HCT116 (cell line): ENCODE results near the gene TSHZ1.

Experiments
- EGR1 ChIP-seq: IDR thresholded peaks from 2 replicates; pipeline ENCODE4 v1.6.1; 2012; ENCODE audit warnings: low read depth
- EZH2 ChIP-seq: fragments of 200-600 bp; sonication (generic); IDR thresholded peaks from 2 replicates; pipeline ENCODE4 v1.6.1; 2017; ENCODE audit warnings: antibody characterized with exemption, mixed run types
- POLR2A ChIP-seq: IDR thresholded peaks from 2 replicates; pipeline ENCODE4 v1.7.0; 2011; ENCODE audit warnings: borderline replicate concordance; ENCODE audit not compliant: insufficient read depth, insufficient read length; ENCODE audit errors: extremely low read depth
- POLR2AphosphoS5 ChIP-seq: IDR thresholded peaks from 2 replicates; pipeline ENCODE4 v1.6.1; 2011; ENCODE audit warnings: mild to moderate bottlenecking, low read depth, low read length, moderate library complexity
- RAD21 ChIP-seq: IDR thresholded peaks from 2 replicates; pipeline ENCODE4 v1.6.1; 2012; ENCODE audit warnings: low read depth, mild to moderate bottlenecking
- ZFX ChIP-seq: fragments of 450-650 bp; IDR thresholded peaks from 2 replicates; pipeline ENCODE4 v1.6.1; 2017
- ZNF274 ChIP-seq: fragments of 200-500 bp; sonication (Bioruptor generic); IDR thresholded peaks from 2 replicates; pipeline ENCODE4 v1.6.1; 2014; ENCODE audit warnings: mild to moderate bottlenecking, low read depth, low read length, inconsistent platforms
- TF ChIP-seq, protein P1 (sequence below), 3 experiments: fragments of 200-600 bp in 1 of 3; sonication (generic) in 1 of 3; IDR thresholded peaks in 2 of 3; conservative IDR thresholded peaks in 1 of 3; 2 replicates each; pipeline ENCODE4 v1.5.1; 2012 to 2017; ENCODE audit warnings: low read depth in 2 of 3, low read length in 2 of 3, antibody characterized with exemption in 1 of 3, borderline replicate concordance in 1 of 3, control low read depth in 1 of 3, mild to moderate bottlenecking in 1 of 3, mixed read lengths in 1 of 3, mixed run types in 1 of 3, moderate library complexity in 1 of 3; ENCODE audit not compliant: insufficient read depth in 1 of 3
- TF ChIP-seq, protein P2 (sequence below): IDR thresholded peaks from 2 replicates; pipeline ENCODE4 v1.6.1; 2011; ENCODE audit warnings: mild to moderate bottlenecking, low read length, moderate library complexity; ENCODE audit not compliant: insufficient replicate concordance; ENCODE audit errors: extremely low read depth
- TF ChIP-seq, protein P3 (sequence below): IDR thresholded peaks from 2 replicates; pipeline ENCODE4 v1.6.1; 2012
- TF ChIP-seq, protein P4 (sequence below): IDR thresholded peaks from 2 replicates; pipeline ENCODE4 v1.6.1; 2012; ENCODE audit warnings: low read depth
- TF ChIP-seq, protein P5 (sequence below): IDR thresholded peaks from 2 replicates; pipeline ENCODE4 v1.6.1; 2012

DNA sequence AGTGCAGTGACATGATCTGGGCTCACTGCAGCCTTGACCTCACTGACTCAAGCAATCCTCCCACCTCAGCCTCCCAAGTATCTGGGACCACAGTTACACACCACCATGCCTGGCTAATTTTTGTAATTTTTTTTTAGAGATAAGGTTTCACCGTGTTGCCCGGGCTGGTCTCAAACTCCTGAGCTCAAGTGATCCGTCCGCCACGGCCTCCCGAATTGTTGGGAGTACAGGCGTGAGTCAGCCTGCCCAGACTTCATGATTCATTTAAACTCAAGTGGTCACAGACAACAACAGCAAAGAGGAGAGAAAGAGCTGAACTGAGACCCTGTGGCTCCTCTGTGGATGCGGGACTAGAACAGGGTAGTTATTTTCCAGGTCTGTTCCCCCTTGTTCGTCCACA is 83.0 kb downstream of the TSHZ1 start:
- TF ChIP-seq, protein P1, sequence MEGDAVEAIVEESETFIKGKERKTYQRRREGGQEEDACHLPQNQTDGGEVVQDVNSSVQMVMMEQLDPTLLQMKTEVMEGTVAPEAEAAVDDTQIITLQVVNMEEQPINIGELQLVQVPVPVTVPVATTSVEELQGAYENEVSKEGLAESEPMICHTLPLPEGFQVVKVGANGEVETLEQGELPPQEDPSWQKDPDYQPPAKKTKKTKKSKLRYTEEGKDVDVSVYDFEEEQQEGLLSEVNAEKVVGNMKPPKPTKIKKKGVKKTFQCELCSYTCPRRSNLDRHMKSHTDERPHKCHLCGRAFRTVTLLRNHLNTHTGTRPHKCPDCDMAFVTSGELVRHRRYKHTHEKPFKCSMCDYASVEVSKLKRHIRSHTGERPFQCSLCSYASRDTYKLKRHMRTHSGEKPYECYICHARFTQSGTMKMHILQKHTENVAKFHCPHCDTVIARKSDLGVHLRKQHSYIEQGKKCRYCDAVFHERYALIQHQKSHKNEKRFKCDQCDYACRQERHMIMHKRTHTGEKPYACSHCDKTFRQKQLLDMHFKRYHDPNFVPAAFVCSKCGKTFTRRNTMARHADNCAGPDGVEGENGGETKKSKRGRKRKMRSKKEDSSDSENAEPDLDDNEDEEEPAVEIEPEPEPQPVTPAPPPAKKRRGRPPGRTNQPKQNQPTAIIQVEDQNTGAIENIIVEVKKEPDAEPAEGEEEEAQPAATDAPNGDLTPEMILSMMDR (IDR thresholded peaks at IDR 0.05 in 2 of 3, conservative IDR thresholded peaks at IDR 0.05 in 1 of 3; ENCODE audit: borderline replicate concordance in 1 of 3, insufficient read depth in 1 of 3, low read depth in 2 of 3, low read length in 2 of 3), result no peak
- no peak for TF ChIP-seq EZH2
- no peak for TF ChIP-seq ZFX
- TF ChIP-seq, protein P2, sequence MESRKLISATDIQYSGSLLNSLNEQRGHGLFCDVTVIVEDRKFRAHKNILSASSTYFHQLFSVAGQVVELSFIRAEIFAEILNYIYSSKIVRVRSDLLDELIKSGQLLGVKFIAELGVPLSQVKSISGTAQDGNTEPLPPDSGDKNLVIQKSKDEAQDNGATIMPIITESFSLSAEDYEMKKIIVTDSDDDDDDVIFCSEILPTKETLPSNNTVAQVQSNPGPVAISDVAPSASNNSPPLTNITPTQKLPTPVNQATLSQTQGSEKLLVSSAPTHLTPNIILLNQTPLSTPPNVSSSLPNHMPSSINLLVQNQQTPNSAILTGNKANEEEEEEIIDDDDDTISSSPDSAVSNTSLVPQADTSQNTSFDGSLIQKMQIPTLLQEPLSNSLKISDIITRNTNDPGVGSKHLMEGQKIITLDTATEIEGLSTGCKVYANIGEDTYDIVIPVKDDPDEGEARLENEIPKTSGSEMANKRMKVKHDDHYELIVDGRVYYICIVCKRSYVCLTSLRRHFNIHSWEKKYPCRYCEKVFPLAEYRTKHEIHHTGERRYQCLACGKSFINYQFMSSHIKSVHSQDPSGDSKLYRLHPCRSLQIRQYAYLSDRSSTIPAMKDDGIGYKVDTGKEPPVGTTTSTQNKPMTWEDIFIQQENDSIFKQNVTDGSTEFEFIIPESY, result no peak
- no peak for TF ChIP-seq ZNF274
- no peak for TF ChIP-seq EGR1
- TF ChIP-seq POLR2AphosphoS5, result no peak
- no peak for TF ChIP-seq RAD21
- TF ChIP-seq, protein P3, sequence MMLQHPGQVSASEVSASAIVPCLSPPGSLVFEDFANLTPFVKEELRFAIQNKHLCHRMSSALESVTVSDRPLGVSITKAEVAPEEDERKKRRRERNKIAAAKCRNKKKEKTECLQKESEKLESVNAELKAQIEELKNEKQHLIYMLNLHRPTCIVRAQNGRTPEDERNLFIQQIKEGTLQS, result no peak
- TF ChIP-seq, protein P4, sequence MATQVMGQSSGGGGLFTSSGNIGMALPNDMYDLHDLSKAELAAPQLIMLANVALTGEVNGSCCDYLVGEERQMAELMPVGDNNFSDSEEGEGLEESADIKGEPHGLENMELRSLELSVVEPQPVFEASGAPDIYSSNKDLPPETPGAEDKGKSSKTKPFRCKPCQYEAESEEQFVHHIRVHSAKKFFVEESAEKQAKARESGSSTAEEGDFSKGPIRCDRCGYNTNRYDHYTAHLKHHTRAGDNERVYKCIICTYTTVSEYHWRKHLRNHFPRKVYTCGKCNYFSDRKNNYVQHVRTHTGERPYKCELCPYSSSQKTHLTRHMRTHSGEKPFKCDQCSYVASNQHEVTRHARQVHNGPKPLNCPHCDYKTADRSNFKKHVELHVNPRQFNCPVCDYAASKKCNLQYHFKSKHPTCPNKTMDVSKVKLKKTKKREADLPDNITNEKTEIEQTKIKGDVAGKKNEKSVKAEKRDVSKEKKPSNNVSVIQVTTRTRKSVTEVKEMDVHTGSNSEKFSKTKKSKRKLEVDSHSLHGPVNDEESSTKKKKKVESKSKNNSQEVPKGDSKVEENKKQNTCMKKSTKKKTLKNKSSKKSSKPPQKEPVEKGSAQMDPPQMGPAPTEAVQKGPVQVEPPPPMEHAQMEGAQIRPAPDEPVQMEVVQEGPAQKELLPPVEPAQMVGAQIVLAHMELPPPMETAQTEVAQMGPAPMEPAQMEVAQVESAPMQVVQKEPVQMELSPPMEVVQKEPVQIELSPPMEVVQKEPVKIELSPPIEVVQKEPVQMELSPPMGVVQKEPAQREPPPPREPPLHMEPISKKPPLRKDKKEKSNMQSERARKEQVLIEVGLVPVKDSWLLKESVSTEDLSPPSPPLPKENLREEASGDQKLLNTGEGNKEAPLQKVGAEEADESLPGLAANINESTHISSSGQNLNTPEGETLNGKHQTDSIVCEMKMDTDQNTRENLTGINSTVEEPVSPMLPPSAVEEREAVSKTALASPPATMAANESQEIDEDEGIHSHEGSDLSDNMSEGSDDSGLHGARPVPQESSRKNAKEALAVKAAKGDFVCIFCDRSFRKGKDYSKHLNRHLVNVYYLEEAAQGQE, result no peak
- TF ChIP-seq, protein P5, sequence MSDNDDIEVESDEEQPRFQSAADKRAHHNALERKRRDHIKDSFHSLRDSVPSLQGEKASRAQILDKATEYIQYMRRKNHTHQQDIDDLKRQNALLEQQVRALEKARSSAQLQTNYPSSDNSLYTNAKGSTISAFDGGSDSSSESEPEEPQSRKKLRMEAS, result no peak
- no peak for TF ChIP-seq POLR2A
